Measurements from ENCODE around the gene PEPD. TPM values are rescaled to one million over a fixed set of nuclear protein-coding genes. Genes with fewer than 3 reads are reported as not detected.

PEPD gene
- polyA plus RNA-seq, 3 donors: 61.5 to 218 (median 171) TPM

- H3K27ac Mint-ChIP-seq: no peak overlapping the region
- no peaks in the 10 kb centered on the region for H3K4me1 ChIP-seq (ENCODE audit: control insufficient read depth in 1 of 2, insufficient read depth in 2 of 2, low read length in 2 of 2)
- peaks cover 0 to 2% (median 0%) of the 10 kb centered on the region in 7 donors for H3K9me3 Mint-ChIP-seq
- H3K4me3 ChIP-seq (replicated peaks in 1 of 3; ENCODE audit: low read depth in 2 of 3, low read length in 3 of 3): no peak overlapping the region
- H3K36me3 ChIP-seq (replicated peaks in 1 of 2; ENCODE audit: control insufficient read depth in 1 of 2, insufficient read depth in 2 of 2, low read length in 2 of 2): no peaks in the 10 kb centered on the region
- no peak overlapping the region for H2AFZ ChIP-seq (ENCODE audit: insufficient read depth, low read depth, low read length, poor library complexity, severe bottlenecking)
- no peak overlapping the region for H3K9ac ChIP-seq (ENCODE audit: insufficient read depth, low read length, poor library complexity, severe bottlenecking)
- no peaks in the 10 kb centered on the region for H4K20me1 ChIP-seq (ENCODE audit: insufficient read depth, low read length)
- intact Hi-C loops (cut with micrococcal nuclease): no loop called here
- H3K79me2 ChIP-seq (ENCODE audit: insufficient read depth, low read length): no peaks in the 10 kb centered on the region
- DNase-seq: no peak
- H3K27me3 Mint-ChIP-seq (ENCODE audit: low read depth in 3 of 3): no peaks in the 10 kb centered on the region
- H3K4me1 Mint-ChIP-seq: no peaks in the 10 kb centered on the region
- no peak overlapping the region for H3K4me2 ChIP-seq (replicated peaks; ENCODE audit: extremely low read depth, low read length, poor library complexity, severe bottlenecking)
- no peak overlapping the region for H3K4me3 Mint-ChIP-seq
- 98% methylated on average over 7 of the region's 9 CpGs for WGBS (ENCODE audit: insufficient coverage)
- H3K27me3 ChIP-seq (ENCODE audit: control insufficient read depth in 2 of 2, insufficient read depth in 2 of 2, low read length in 2 of 2): no peaks in the 10 kb centered on the region
- TF ChIP-seq, protein P1, sequence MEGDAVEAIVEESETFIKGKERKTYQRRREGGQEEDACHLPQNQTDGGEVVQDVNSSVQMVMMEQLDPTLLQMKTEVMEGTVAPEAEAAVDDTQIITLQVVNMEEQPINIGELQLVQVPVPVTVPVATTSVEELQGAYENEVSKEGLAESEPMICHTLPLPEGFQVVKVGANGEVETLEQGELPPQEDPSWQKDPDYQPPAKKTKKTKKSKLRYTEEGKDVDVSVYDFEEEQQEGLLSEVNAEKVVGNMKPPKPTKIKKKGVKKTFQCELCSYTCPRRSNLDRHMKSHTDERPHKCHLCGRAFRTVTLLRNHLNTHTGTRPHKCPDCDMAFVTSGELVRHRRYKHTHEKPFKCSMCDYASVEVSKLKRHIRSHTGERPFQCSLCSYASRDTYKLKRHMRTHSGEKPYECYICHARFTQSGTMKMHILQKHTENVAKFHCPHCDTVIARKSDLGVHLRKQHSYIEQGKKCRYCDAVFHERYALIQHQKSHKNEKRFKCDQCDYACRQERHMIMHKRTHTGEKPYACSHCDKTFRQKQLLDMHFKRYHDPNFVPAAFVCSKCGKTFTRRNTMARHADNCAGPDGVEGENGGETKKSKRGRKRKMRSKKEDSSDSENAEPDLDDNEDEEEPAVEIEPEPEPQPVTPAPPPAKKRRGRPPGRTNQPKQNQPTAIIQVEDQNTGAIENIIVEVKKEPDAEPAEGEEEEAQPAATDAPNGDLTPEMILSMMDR (IDR thresholded peaks at IDR 0.05): no peak
- no peaks in the 10 kb centered on the region for H3K9me3 ChIP-seq (replicated peaks in 1 of 2; ENCODE audit: control insufficient read depth in 1 of 2, insufficient read depth in 1 of 2, low read length in 2 of 2)
- peaks cover 0 to 2% of the 10 kb centered on the region in 2 donors for H3K36me3 Mint-ChIP-seq
- no peak overlapping the region for H3K27ac ChIP-seq (ENCODE audit: low read depth in 1 of 2, low read length in 2 of 2)
Observed at GRCh38 chr19:33490041-33490451, 31.5 kb downstream of the PEPD start.

DNA sequence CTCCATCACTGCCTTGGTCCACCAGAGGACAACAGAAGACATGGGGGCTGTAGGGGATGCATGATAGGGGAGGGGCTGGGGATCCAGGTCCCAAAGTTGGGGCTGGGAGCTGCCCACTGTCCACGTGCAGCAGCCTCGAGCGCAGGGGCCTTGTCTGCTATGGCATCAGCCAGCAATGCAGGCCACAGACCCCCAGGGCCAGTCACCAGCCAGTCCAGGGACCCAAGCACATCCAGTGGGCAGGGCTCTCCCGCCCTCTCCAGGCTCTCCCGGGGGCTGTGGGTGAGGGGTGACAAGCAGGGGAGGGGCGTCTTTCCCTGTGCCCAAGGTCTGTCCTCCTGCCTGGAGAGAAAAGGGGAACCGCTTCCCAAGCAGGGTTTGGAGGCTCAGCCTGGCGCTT lies 32.8 kb downstream of the PEPD start:
- H3K27ac ChIP-seq (ENCODE audit: low read depth in 1 of 2, low read length in 2 of 2): no peak overlapping the region
- DNase-seq: no peak

More for the DNA sequence above, 32.8 kb downstream of the PEPD start:
- Mint-ChIP-seq H3K4me1 (no peaks in the 10 kb centered on the region), H3K4me3 (no peak overlapping the region), H3K27ac (no peak overlapping the region), H3K27me3 (ENCODE audit: low read depth in 3 of 3) (no peaks in the 10 kb centered on the region), H3K9me3 (peaks cover 0 to 3% (median 0%) of the 10 kb centered on the region in 7 donors), H3K36me3 (peaks cover 0 to 2% of the 10 kb centered on the region in 2 donors)
- H3K36me3 ChIP-seq (replicated peaks in 1 of 2; ENCODE audit: control insufficient read depth in 1 of 2, insufficient read depth in 2 of 2, low read length in 2 of 2): no peaks in the 10 kb centered on the region
- H3K79me2 ChIP-seq (ENCODE audit: insufficient read depth, low read length): no peaks in the 10 kb centered on the region
- no peak overlapping the region for H3K4me3 ChIP-seq (replicated peaks in 1 of 3; ENCODE audit: low read depth in 2 of 3, low read length in 3 of 3)
- H3K4me1 ChIP-seq (ENCODE audit: control insufficient read depth in 1 of 2, insufficient read depth in 2 of 2, low read length in 2 of 2): no peaks in the 10 kb centered on the region
- H2AFZ ChIP-seq (ENCODE audit: insufficient read depth, low read depth, low read length, poor library complexity, severe bottlenecking): no peak overlapping the region
- H3K9ac ChIP-seq (ENCODE audit: insufficient read depth, low read length, poor library complexity, severe bottlenecking): no peak overlapping the region
- H3K27me3 ChIP-seq (ENCODE audit: control insufficient read depth in 2 of 2, insufficient read depth in 2 of 2, low read length in 2 of 2): no peaks in the 10 kb centered on the region
- WGBS (ENCODE audit: insufficient coverage): 97% methylated on average over 5 of the region's 8 CpGs
- H3K4me2 ChIP-seq (replicated peaks; ENCODE audit: extremely low read depth, low read length, poor library complexity, severe bottlenecking): no peak overlapping the region
- intact Hi-C loops (cut with micrococcal nuclease): no loop called here
- no peaks in the 10 kb centered on the region for H4K20me1 ChIP-seq (ENCODE audit: insufficient read depth, low read length)
- H3K9me3 ChIP-seq (replicated peaks in 1 of 2; ENCODE audit: control insufficient read depth in 1 of 2, insufficient read depth in 1 of 2, low read length in 2 of 2): no peaks in the 10 kb centered on the region
- TF ChIP-seq, protein P1 (IDR thresholded peaks at IDR 0.05): no peak
